HepG2 (cell line): Measurements from ENCODE around the gene THAP3.

Source experiments
- CTCF ChIP-seq: sonication (generic); formaldehyde crosslinking; IDR thresholded peaks from 2 replicates; pipeline ENCODE4 v1.5.0; 2020; ENCODE audit warnings: mild to moderate bottlenecking, missing genetic modification reagents, moderate library complexity
- POLR2A ChIP-seq, 2 experiments: IDR thresholded peaks; 2 replicates each; pipeline ENCODE4 v1.6.1; 2011; ENCODE audit warnings: low read depth in 2 of 2, low read length in 2 of 2, mild to moderate bottlenecking in 1 of 2, moderate library complexity in 1 of 2; ENCODE audit not compliant: insufficient read depth in 1 of 2
- RBAK ChIP-seq: sonication (generic); formaldehyde crosslinking; IDR thresholded peaks from 2 replicates; pipeline ENCODE4 v1.5.1; 2020; ENCODE audit warnings: mild to moderate bottlenecking, missing genetic modification reagents
- REST ChIP-seq, 2 experiments: IDR thresholded peaks; 2 replicates each; pipeline ENCODE4 v1.6.1; 2011 to 2012; ENCODE audit warnings: low read length in 2 of 2, borderline replicate concordance in 1 of 2, low read depth in 1 of 2, mild to moderate bottlenecking in 1 of 2, moderate library complexity in 1 of 2
- SNAPC5 ChIP-seq: sonication (generic); formaldehyde crosslinking; IDR thresholded peaks from 2 replicates; pipeline ENCODE4 v1.8.1; 2023; ENCODE audit warnings: mild to moderate bottlenecking, missing genetic modification reagents, borderline replicate concordance
- ZC3H13 ChIP-seq: sonication (generic); formaldehyde crosslinking; IDR thresholded peaks from 2 replicates; pipeline ENCODE4 v1.8.1; 2023; ENCODE audit warnings: mild to moderate bottlenecking, missing genetic modification reagents, moderate library complexity
- ZNF710 ChIP-seq: sonication (generic); formaldehyde crosslinking; IDR thresholded peaks from 2 replicates; pipeline ENCODE4 v1.5.0; 2020; ENCODE audit warnings: mild to moderate bottlenecking, missing genetic modification reagents, borderline replicate concordance

- TF ChIP-seq SNAPC5 (CRISPR knock-in tag) (no peak), ZNF710 (CRISPR knock-in tag) (no peak), ZC3H13 (CRISPR knock-in tag) (no peak), POLR2A (IDR thresholded peaks at IDR 0.05; ENCODE audit: insufficient read depth in 1 of 2, low read depth in 2 of 2, low read length in 2 of 2) (no peak), RBAK (CRISPR knock-in tag) (no peak), CTCF (CRISPR knock-in tag) (no peak), REST (IDR thresholded peaks at IDR 0.05; ENCODE audit: borderline replicate concordance in 1 of 2, low read depth in 1 of 2, low read length in 2 of 2) (no peak)
Measured at GRCh38 chr1:6648556-6648955, 23.9 kb downstream of the THAP3 start.
